ENCODE data around the gene EXOG.

- TF ChIP-seq CTCF (IDR thresholded peaks at IDR 0.05) (no peak), POLR2A (IDR thresholded peaks at IDR 0.05) (no peak)
Observed at GRCh38 chr3:38555926-38556325, 59.8 kb downstream of the EXOG start.

Measured in adrenal gland (tissue), 5 donors.